DOHH2 (cell line): ENCODE measurements around the gene MYO1H.

ENCODE experiments used
- H3F3A ChIP-seq: fragments of 200-600 bp; sonication (generic), shearing (Covaris generic); 2 replicates; pipeline ENCODE4 v1.6.0; 2016; ENCODE audit warnings: antibody characterized with exemption, mild to moderate bottlenecking; ENCODE audit not compliant: control insufficient read depth, insufficient read depth
- H3K27ac ChIP-seq: fragments of 200-600 bp; sonication (generic); 2 replicates; pipeline ENCODE4 v1.5.1; 2014; ENCODE audit warnings: low read depth, mild to moderate bottlenecking, low read length, moderate library complexity
- H3K27me3 ChIP-seq: fragments of 200-600 bp; sonication (generic); 2 replicates; pipeline ENCODE4 v1.6.1; 2014; ENCODE audit warnings: mild to moderate bottlenecking, low read length, mixed read lengths; ENCODE audit not compliant: control insufficient read depth
- H3K36me3 ChIP-seq: fragments of 200-600 bp; sonication (generic); 2 replicates; pipeline ENCODE4 v1.6.1; 2014; ENCODE audit warnings: mild to moderate bottlenecking, low read length, moderate library complexity, mixed read lengths; ENCODE audit not compliant: control insufficient read depth
- H3K4me1 ChIP-seq: fragments of 200-600 bp; sonication (generic); 2 replicates; pipeline ENCODE4 v1.6.1; 2014; ENCODE audit warnings: mild to moderate bottlenecking, low read length, mixed read lengths; ENCODE audit not compliant: control insufficient read depth
- H3K4me2 ChIP-seq: fragments of 200-600 bp; sonication (generic); 2 replicates; pipeline ENCODE4 v1.6.0; 2014; ENCODE audit warnings: mild to moderate bottlenecking, low read length, moderate library complexity
- H3K4me3 ChIP-seq: fragments of 200-600 bp; sonication (generic); 2 replicates; pipeline ENCODE4 v1.5.1; 2014; ENCODE audit warnings: mild to moderate bottlenecking, low read length, mixed read lengths
- H3K79me2 ChIP-seq: fragments of 200-600 bp; sonication (generic); 2 replicates; pipeline ENCODE4 v1.6.1; 2014; ENCODE audit warnings: mild to moderate bottlenecking, low read length, mixed read lengths; ENCODE audit not compliant: control insufficient read depth
- H3K9me2 ChIP-seq: fragments of 200-600 bp; sonication (generic); replicated peaks from 2 replicates; pipeline ENCODE4 v1.6.1; 2014; ENCODE audit warnings: mild to moderate bottlenecking, low read length, mixed read lengths; ENCODE audit not compliant: control insufficient read depth
- H3K9me3 ChIP-seq: fragments of 200-600 bp; sonication (generic); 2 replicates; pipeline ENCODE4 v1.6.1; 2014; ENCODE audit warnings: antibody characterized with exemption, low read length, mixed read lengths; ENCODE audit not compliant: control insufficient read depth, insufficient read depth
- H4K20me1 ChIP-seq: fragments of 200-600 bp; sonication (generic); 2 replicates; pipeline ENCODE4 v1.6.0; 2014; ENCODE audit warnings: low read depth, mild to moderate bottlenecking, antibody characterized with exemption, low read length, moderate library complexity; ENCODE audit not compliant: control insufficient read depth, insufficient read depth
- CTCF ChIP-seq: fragments of 200-600 bp; sonication (generic); IDR thresholded peaks from one replicate; pipeline ENCODE4 v1.5.1; 2014; ENCODE audit warnings: antibody characterized with exemption, mild to moderate bottlenecking, low read depth, low read length; ENCODE audit not compliant: poor library complexity, severe bottlenecking
- EZH2phosphoT487 ChIP-seq: fragments of 200-600 bp; sonication (generic); IDR thresholded peaks from 2 replicates; pipeline ENCODE4 v1.6.1; 2017; ENCODE audit warnings: borderline replicate concordance, mild to moderate bottlenecking, antibody characterized with exemption, low read length, moderate library complexity, mixed read lengths

MYO1H gene

GRCh38 chr12:109477185-109477962 lies 129.7 kb downstream of the MYO1H start, which contains the start of the genes KCTD10 and UBE3B:
KCTD10 (minus strand) TSS chr12:109477300; CDS start chr12:109477262, 38 bp downstream.
UBE3B (plus strand) TSS chr12:109477634; CDS start chr12:109483552, 5,918 bp downstream.
- H3K27ac ChIP-seq: peak within 1 kb of the TSS; percentile 66
- no peak for TF ChIP-seq EZH2phosphoT487
- TF ChIP-seq CTCF: no peak
- H3K79me2 ChIP-seq: peaks cover 76% of the 10 kb centered on the region

GRCh38 chr12:109477963-109478315 lies 130.2 kb downstream of the MYO1H start:
- Histone ChIP-seq H3K36me3 (no peaks in the 10 kb centered on the region; the same call in 1 of the 2 replicates), H3K27me3 (no peaks in the 10 kb centered on the region), H3K79me2 (peaks cover 71% of the 10 kb centered on the region), H3K4me2 (peak overlapping the region; percentile 82), H4K20me1 (peaks cover 3% of the 10 kb centered on the region; the same call in 1 of the 2 replicates), H3K27ac (no peak overlapping the region), H3K4me1 (peaks cover 22% of the 10 kb centered on the region), H3K9me2 (no peaks in the 10 kb centered on the region), H3F3A (0 out of 2 replicates have a peak, but pooled peaks cover 3% of the 10 kb centered on the region), H3K9me3 (no peaks in the 10 kb centered on the region), H3K4me3 (peak overlapping the region; percentile 98)
- TF ChIP-seq EZH2phosphoT487 (no peak), CTCF (no peak)

More at GRCh38 chr12:109477185-109477962, 129.7 kb downstream of the MYO1H start, which contains the start of the genes KCTD10 and UBE3B:
- Histone ChIP-seq H3K27me3 (no peaks in the 10 kb centered on the region), H4K20me1 (peaks cover 3% of the 10 kb centered on the region; the same call in 1 of the 2 replicates), H3K4me3 (peak within 1 kb of the TSS; percentile 98), H3K9me2 (no peaks in the 10 kb centered on the region), H3F3A (0 out of 2 replicates have a peak, but pooled peaks cover 3% of the 10 kb centered on the region), H3K36me3 (no peaks in the 10 kb centered on the region; the same call in 1 of the 2 replicates), H3K9me3 (no peaks in the 10 kb centered on the region), H3K4me2 (peak within 1 kb of the TSS; percentile 82), H3K4me1 (peaks cover 22% of the 10 kb centered on the region)

- no peak overlapping the region for H3K27ac ChIP-seq
- H3F3A ChIP-seq: 0 out of 2 replicates have a peak, but pooled peaks cover 3% of the 10 kb centered on the region
- no peak overlapping the region for H3K4me2 ChIP-seq
- H3K9me3 ChIP-seq: no peaks in the 10 kb centered on the region
- peaks cover 22% of the 10 kb centered on the region for H3K4me1 ChIP-seq
- TF ChIP-seq EZH2phosphoT487 (no peak), CTCF (no peak)
- H3K27me3 ChIP-seq: no peaks in the 10 kb centered on the region
- H3K4me3 ChIP-seq: no peak overlapping the region
- H3K79me2 ChIP-seq: peaks cover 52% of the 10 kb centered on the region
- H4K20me1 ChIP-seq: peaks cover 2% of the 10 kb centered on the region; the same call in 1 of the 2 replicates
- no peaks in the 10 kb centered on the region for H3K9me2 ChIP-seq
- peaks cover 6% of the 10 kb centered on the region for H3K36me3 ChIP-seq
Measured at GRCh38 chr12:109479761-109480160, 132.1 kb downstream of the MYO1H start.
